PC-3 (cell line): ENCODE data around the gene CMTM1. TPM values are rescaled to one million over a fixed set of nuclear protein-coding genes. Genes with fewer than 3 reads are reported as not detected.

Experiments
- ATAC-seq: fragments of 200-7000 bp; cut with Tn5 transposase; 2 replicates; pipeline ENCODE4 v1.9.1; 2020; ENCODE audit warnings: mild to moderate bottlenecking, moderate library complexity
- BruUV-seq: library from RNA; stranded (reverse); fragments of 400-500 nt; replicated peaks from 2 replicates; lab custom pipeline; 2021; lab: Mats Ljungman, UMichigan
- CTCF ChIA-PET: fragments of 300-600 bp; sonication (Branson Sonifier 250); formaldehyde crosslinking; loops from one replicate; lab custom pipeline; 2022; ENCODE audit warnings: antibody characterized with exemption; lab: Charles Lee
- POLR2A ChIA-PET: fragments of 300-600 bp; sonication (Branson Sonifier 250); formaldehyde crosslinking; loops from one replicate; lab custom pipeline; 2022; ENCODE audit warnings: antibody characterized with exemption; ENCODE audit not compliant: unreplicated experiment; lab: Charles Lee
- DNase-seq: peaks from one replicate; pipeline ENCODE4 v3.0.0-alpha.2; 2015
- H2AFZ ChIP-seq: fragments of 300-600 bp; sonication (generic); 2 replicates; pipeline ENCODE4 v1.6.0; 2016; ENCODE audit warnings: antibody characterized with exemption, low read length
- H3F3A ChIP-seq: fragments of 300-600 bp; sonication (generic); one replicate; pipeline ENCODE4 v1.6.0; 2017; ENCODE audit warnings: antibody characterized with exemption, low read length, control low read depth, mild to moderate bottlenecking; ENCODE audit not compliant: unreplicated experiment
- H3K27ac ChIP-seq: fragments of 300-600 bp; sonication (generic); 2 replicates; pipeline ENCODE4 v1.5.1; 2016; ENCODE audit warnings: mild to moderate bottlenecking, low read length
- H3K27me3 ChIP-seq: fragments of 300-600 bp; sonication (generic); 2 replicates; pipeline ENCODE4 v1.6.1; 2016; ENCODE audit warnings: low read length, mixed read lengths
- H3K36me3 ChIP-seq: fragments of 300-600 bp; sonication (generic); 2 replicates; pipeline ENCODE4 v1.6.1; 2016; ENCODE audit warnings: low read depth, mixed run types, low read length, mixed read lengths
- H3K4me1 ChIP-seq: fragments of 300-600 bp; sonication (generic); 2 replicates; pipeline ENCODE4 v1.5.1; 2016; ENCODE audit warnings: low read length; ENCODE audit not compliant: insufficient read depth
- H3K4me2 ChIP-seq: fragments of 300-600 bp; sonication (generic); 2 replicates; pipeline ENCODE4 v1.6.0; 2016; ENCODE audit warnings: low read length
- H3K4me3 ChIP-seq: fragments of 300-600 bp; sonication (generic); 2 replicates; pipeline ENCODE4 v1.5.1; 2016; ENCODE audit warnings: mild to moderate bottlenecking, low read length, mixed read lengths
- H3K79me2 ChIP-seq: fragments of 300-600 bp; sonication (generic); 2 replicates; pipeline ENCODE4 v1.6.1; 2017; ENCODE audit warnings: low read length, mixed read lengths
- H3K9ac ChIP-seq: fragments of 300-600 bp; sonication (generic); 2 replicates; pipeline ENCODE4 v1.6.0; 2016; ENCODE audit warnings: mild to moderate bottlenecking, low read length
- H3K9me2 ChIP-seq: fragments of 300-600 bp; sonication (generic); replicated peaks from 2 replicates; pipeline ENCODE4 v1.6.1; 2016; ENCODE audit warnings: mixed run types, low read length, mixed read lengths
- H3K9me3 ChIP-seq: fragments of 300-600 bp; sonication (generic); 2 replicates; pipeline ENCODE4 v1.6.1; 2016; ENCODE audit warnings: low read length, mixed read lengths
- H4K20me1 ChIP-seq: fragments of 300-600 bp; sonication (generic); 2 replicates; pipeline ENCODE4 v1.6.1; 2016; ENCODE audit warnings: low read length, mixed read lengths
- EZH2 ChIP-seq: fragments of 300-600 bp; sonication (generic); IDR thresholded peaks from one replicate; pipeline ENCODE4 v1.6.1; 2017; ENCODE audit warnings: antibody characterized with exemption, mild to moderate bottlenecking, low read length; ENCODE audit not compliant: unreplicated experiment
- EZH2phosphoT487 ChIP-seq: fragments of 300-600 bp; sonication (generic); IDR thresholded peaks from 2 replicates; pipeline ENCODE4 v1.6.1; 2018; ENCODE audit warnings: mild to moderate bottlenecking, antibody characterized with exemption, low read length, borderline replicate concordance
- intact Hi-C: fragments of 100-400 bp; cut with micrococcal nuclease; formaldehyde crosslinking; loops from 2 replicates; pipeline ENCODE4 v1.9.0; 2023
- total RNA-seq: library from RNA; depleted of rRNA; stranded (reverse); fragments of >200 nt; gene quantifications from 2 replicates; pipeline ENCODE4 v1.2.3, GENCODE V29; 2014
- TF ChIP-seq, protein P1 (sequence below): fragments of 300-600 bp; sonication (generic); conservative IDR thresholded peaks from 2 replicates; pipeline ENCODE4 v1.5.1; 2017; ENCODE audit warnings: antibody characterized with exemption, low read depth, mild to moderate bottlenecking, low read length

CMTM1 gene
- total RNA-seq, 1 experiment from 2014 or later = 1.4 TPM

DNA sequence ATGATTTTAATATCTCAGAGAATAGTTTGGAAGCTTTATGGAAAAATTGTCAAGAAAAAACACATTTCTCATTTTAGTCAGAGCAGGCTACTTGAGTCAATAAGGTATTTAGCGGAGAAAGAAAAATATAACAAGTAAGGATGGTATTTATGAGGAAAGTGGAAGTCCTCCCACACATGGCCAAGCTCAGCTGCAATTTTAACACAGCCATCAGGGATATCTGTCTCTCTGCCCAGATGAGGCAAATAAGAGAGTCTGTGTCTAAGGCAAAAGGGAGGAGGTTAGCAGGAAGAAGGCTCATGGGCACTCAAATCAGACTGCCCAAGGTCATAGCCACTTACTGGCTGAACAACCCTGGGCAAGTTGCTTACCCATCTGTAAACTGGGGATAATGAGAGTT, 7.8 kb downstream of the CMTM1 start:
- CTCF ChIA-PET = no interaction called here

DNA sequence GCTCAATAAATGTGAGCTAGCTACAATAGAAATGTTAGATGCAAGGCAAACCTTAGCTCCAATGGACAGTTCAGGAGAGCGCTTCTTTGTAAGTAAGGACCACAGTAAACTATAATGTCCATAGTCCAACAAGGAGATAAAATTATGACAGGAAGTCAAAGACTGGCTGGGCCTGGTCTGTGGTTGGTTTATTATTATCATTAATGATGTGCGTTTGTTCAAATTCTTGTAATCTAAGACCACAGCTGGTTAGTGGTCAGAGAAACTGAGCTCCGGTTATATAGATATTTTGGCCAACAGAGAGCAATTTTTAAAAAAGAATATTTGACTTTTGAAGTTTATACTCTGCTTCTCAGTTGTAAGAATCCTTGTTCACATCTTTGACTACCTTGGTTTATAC, 8.3 kb downstream of the CMTM1 start:
- intact Hi-C loops = no loop called here
- Histone ChIP-seq H3K9me3 (no peaks in the 10 kb centered on the region), H3K4me1 (peaks cover 5% of the 10 kb centered on the region), H3K27ac (no peak overlapping the region), H2AFZ (no peak overlapping the region), H3K27me3 (no peaks in the 10 kb centered on the region), H3K9me2 (no peaks in the 10 kb centered on the region), H3K9ac (no peak overlapping the region), H3K36me3 (no peaks in the 10 kb centered on the region), H3K4me2 (no peak overlapping the region), H3F3A (no peaks in the 10 kb centered on the region), H4K20me1 (no peaks in the 10 kb centered on the region), H3K79me2 (no peaks in the 10 kb centered on the region), H3K4me3 (no peak overlapping the region)
- BruUV-seq = no TSS peak
- CTCF ChIA-PET = interaction anchor here (0.6 kb wide), 1 partner anchor 81 kb away, joined by 3 read pairs; no protein-coding TSS in a partner anchor
- TF ChIP-seq EZH2 = no peak
- no peak for TF ChIP-seq EZH2phosphoT487
- TF ChIP-seq, protein P1, sequence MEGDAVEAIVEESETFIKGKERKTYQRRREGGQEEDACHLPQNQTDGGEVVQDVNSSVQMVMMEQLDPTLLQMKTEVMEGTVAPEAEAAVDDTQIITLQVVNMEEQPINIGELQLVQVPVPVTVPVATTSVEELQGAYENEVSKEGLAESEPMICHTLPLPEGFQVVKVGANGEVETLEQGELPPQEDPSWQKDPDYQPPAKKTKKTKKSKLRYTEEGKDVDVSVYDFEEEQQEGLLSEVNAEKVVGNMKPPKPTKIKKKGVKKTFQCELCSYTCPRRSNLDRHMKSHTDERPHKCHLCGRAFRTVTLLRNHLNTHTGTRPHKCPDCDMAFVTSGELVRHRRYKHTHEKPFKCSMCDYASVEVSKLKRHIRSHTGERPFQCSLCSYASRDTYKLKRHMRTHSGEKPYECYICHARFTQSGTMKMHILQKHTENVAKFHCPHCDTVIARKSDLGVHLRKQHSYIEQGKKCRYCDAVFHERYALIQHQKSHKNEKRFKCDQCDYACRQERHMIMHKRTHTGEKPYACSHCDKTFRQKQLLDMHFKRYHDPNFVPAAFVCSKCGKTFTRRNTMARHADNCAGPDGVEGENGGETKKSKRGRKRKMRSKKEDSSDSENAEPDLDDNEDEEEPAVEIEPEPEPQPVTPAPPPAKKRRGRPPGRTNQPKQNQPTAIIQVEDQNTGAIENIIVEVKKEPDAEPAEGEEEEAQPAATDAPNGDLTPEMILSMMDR = no peak
- ATAC-seq = no peak
- POLR2A ChIA-PET = no interaction called here
- no peak for DNase-seq

More for the DNA sequence above, 7.8 kb downstream of the CMTM1 start:
- no peak for ATAC-seq
- no TSS peak for BruUV-seq
- Histone ChIP-seq H3K27me3 (no peaks in the 10 kb centered on the region), H2AFZ (no peak overlapping the region), H3F3A (no peaks in the 10 kb centered on the region), H3K9me2 (no peaks in the 10 kb centered on the region), H3K79me2 (no peaks in the 10 kb centered on the region), H3K9me3 (no peaks in the 10 kb centered on the region), H3K9ac (no peak overlapping the region), H4K20me1 (no peaks in the 10 kb centered on the region), H3K4me2 (no peak overlapping the region), H3K36me3 (no peaks in the 10 kb centered on the region), H3K27ac (no peak overlapping the region), H3K4me1 (peaks cover 10% of the 10 kb centered on the region), H3K4me3 (no peak overlapping the region)
- intact Hi-C loops = no loop called here
- TF ChIP-seq EZH2 (no peak), EZH2phosphoT487 (no peak)
- TF ChIP-seq, protein P1 = no peak
- no peak for DNase-seq
- POLR2A ChIA-PET = no interaction called here

DNA sequence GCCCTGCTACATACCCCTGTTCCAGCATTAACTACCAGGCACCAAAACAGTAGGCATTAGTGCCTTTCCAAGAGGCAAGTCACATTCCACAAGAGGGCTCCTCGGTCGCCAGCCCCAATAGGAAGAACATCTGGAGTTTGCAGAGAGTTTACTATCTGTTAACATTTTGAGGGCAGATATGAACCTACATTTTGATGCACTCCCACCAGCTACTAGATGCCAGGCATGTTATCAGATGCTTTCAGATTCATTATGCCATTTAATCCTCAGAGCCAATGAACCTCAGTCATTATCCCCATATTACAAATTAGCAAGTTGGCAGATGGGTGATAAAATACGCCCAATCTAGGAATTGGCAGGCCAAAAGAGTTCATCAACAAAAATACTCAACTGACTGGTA, 8.8 kb downstream of the CMTM1 start:
- DNase-seq = no peak
- H3K9me3 ChIP-seq = no peaks in the 10 kb centered on the region
- H3K9ac ChIP-seq = no peak overlapping the region
- no peak overlapping the region for H2AFZ ChIP-seq
- H4K20me1 ChIP-seq = no peaks in the 10 kb centered on the region
- ATAC-seq = no peak
- H3K36me3 ChIP-seq = no peaks in the 10 kb centered on the region
- no peaks in the 10 kb centered on the region for H3K79me2 ChIP-seq
- ChIA-PET CTCF (interaction anchor here (0.6 kb wide), 1 partner anchor 81 kb away, joined by 3 read pairs; no protein-coding TSS in a partner anchor), POLR2A (no interaction called here)
- no peak overlapping the region for H3K27ac ChIP-seq
- no peak overlapping the region for H3K4me2 ChIP-seq
- TF ChIP-seq EZH2phosphoT487 = no peak
- TF ChIP-seq, protein P1 = no peak
- no peak for TF ChIP-seq EZH2
- H3K4me1 ChIP-seq = peaks cover 2% of the 10 kb centered on the region
- H3K27me3 ChIP-seq = no peaks in the 10 kb centered on the region
- no peak overlapping the region for H3K4me3 ChIP-seq
- no peaks in the 10 kb centered on the region for H3F3A ChIP-seq
- intact Hi-C loops = no loop called here
- BruUV-seq = no TSS peak
- H3K9me2 ChIP-seq = no peaks in the 10 kb centered on the region
